Endothelial cell of umbilical vein (primary cell): Measurements from ENCODE around the gene EPHA4. TPM values are rescaled to one million over a fixed set of nuclear protein-coding genes. Genes with fewer than 3 reads are reported as not detected.

ENCODE experiments used
- BruUV-seq: library from RNA; stranded (reverse); fragments of 400-500 nt; replicated peaks from 2 replicates; lab custom pipeline; 2021; lab: Mats Ljungman, UMichigan
- CTCF ChIA-PET: fragments of 300-600, 350-600 bp; sonication (Branson Sonifier 250); formaldehyde crosslinking; loops from one replicate; lab custom pipeline; 2021; ENCODE audit warnings: antibody characterized with exemption, inconsistent platforms; lab: Charles Lee
- POLR2A ChIA-PET: fragments of 300-600, 350-600 bp; sonication (Branson Sonifier 250); formaldehyde crosslinking; loops from one replicate; lab custom pipeline; 2021; ENCODE audit warnings: antibody characterized with exemption, inconsistent platforms; lab: Charles Lee
- DNase-seq: peaks from one replicate; pipeline ENCODE4 v3.0.0-alpha.2; 2011; ENCODE audit warnings: low read depth, low spot score
- FAIRE-seq: peaks from 2 replicates; lab custom pipeline; 2011; peaks lifted over from hg19 to GRCh38; lab: Jason Lieb, UNC
- H2AFZ ChIP-seq: 2 replicates; pipeline ENCODE4 v1.6.0; 2012; ENCODE audit warnings: low read depth, low read length, control low read depth, inconsistent platforms
- H3K27ac ChIP-seq: 2 replicates; pipeline ENCODE4 v1.5.1; 2011; ENCODE audit warnings: low read depth, mild to moderate bottlenecking, control low read depth, low read length, moderate library complexity; ENCODE audit not compliant: insufficient read depth
- H3K27me3 ChIP-seq, 2 experiments: 2 replicates each; pipeline versions ENCODE4 v1.6.0 to v1.6.1; 2011; ENCODE audit warnings: low read length in 2 of 2, mixed read lengths in 1 of 2; ENCODE audit not compliant: control insufficient read depth in 2 of 2, insufficient read depth in 2 of 2
- H3K36me3 ChIP-seq, 2 experiments: 2 replicates in 1 of 2; 3 replicates in 1 of 2; pipeline ENCODE4 v1.5.1; 2011; ENCODE audit warnings: low read length in 2 of 2, mild to moderate bottlenecking in 1 of 2, moderate library complexity in 1 of 2; ENCODE audit not compliant: control insufficient read depth in 2 of 2, insufficient read depth in 2 of 2; ENCODE audit errors: extremely low read depth in 1 of 2
- H3K4me1 ChIP-seq: 3 replicates; pipeline ENCODE4 v1.5.1; 2011; ENCODE audit warnings: mild to moderate bottlenecking, low read length; ENCODE audit not compliant: control insufficient read depth, insufficient read depth; ENCODE audit errors: extremely low read depth
- H3K4me2 ChIP-seq: 2 replicates; pipeline ENCODE4 v1.6.1; 2011; ENCODE audit warnings: low read length, control low read depth, mixed read lengths; ENCODE audit not compliant: insufficient read depth
- H3K4me3 ChIP-seq, 3 experiments: fragments of 200-600 bp in 1 of 3; sonication (generic), shearing (Covaris generic) in 1 of 3; replicated peaks in 1 of 3; 2 replicates each; pipeline ENCODE4 v1.5.1; 2011 to 2016; ENCODE audit warnings: control low read depth in 3 of 3, low read length in 3 of 3, mild to moderate bottlenecking in 2 of 3, inconsistent platforms in 1 of 3, low read depth in 1 of 3, moderate library complexity in 1 of 3; ENCODE audit not compliant: insufficient read depth in 1 of 3
- H3K79me2 ChIP-seq: 2 replicates; pipeline ENCODE4 v1.6.0; 2012; ENCODE audit warnings: low read length, inconsistent platforms; ENCODE audit not compliant: control insufficient read depth, insufficient read depth
- H3K9ac ChIP-seq: replicated peaks from 2 replicates; pipeline ENCODE3; 2011; ENCODE audit warnings: low read length, control low read depth; ENCODE audit not compliant: insufficient read depth; ENCODE audit errors: extremely low read depth
- H3K9me1 ChIP-seq: replicated peaks from 3 replicates; pipeline ENCODE4 v1.6.0; 2011; ENCODE audit warnings: mild to moderate bottlenecking, low read length; ENCODE audit not compliant: control insufficient read depth, insufficient read depth; ENCODE audit errors: extremely low read depth
- H3K9me3 ChIP-seq: replicated peaks from 2 replicates; pipeline ENCODE4 v1.5.1; 2012; ENCODE audit warnings: low read length, inconsistent platforms; ENCODE audit not compliant: control insufficient read depth, insufficient read depth
- H4K20me1 ChIP-seq: replicated peaks from 2 replicates; pipeline ENCODE3; 2011; ENCODE audit warnings: mild to moderate bottlenecking, low read length; ENCODE audit not compliant: control insufficient read depth, insufficient read depth; ENCODE audit errors: extremely low read depth
- CTCF ChIP-seq, 2 donors: IDR thresholded peaks; 1 replicate in 1 of 2; 2 replicates in 1 of 2; pipeline ENCODE4 v1.5.1; 2011; ENCODE audit warnings: low read length in 2 of 2, mild to moderate bottlenecking in 2 of 2, moderate library complexity in 2 of 2, control low read depth in 1 of 2, inconsistent platforms in 1 of 2, low read depth in 1 of 2; ENCODE audit not compliant: insufficient read depth in 1 of 2; ENCODE audit errors: extremely low read depth in 1 of 2
- EZH2 ChIP-seq: IDR thresholded peaks from 2 replicates; pipeline ENCODE4 v1.6.1; 2012; ENCODE audit warnings: borderline replicate concordance, low read depth, mild to moderate bottlenecking, moderate library complexity, low read length, inconsistent platforms; ENCODE audit not compliant: severe bottlenecking
- FOS ChIP-seq: IDR thresholded peaks from 2 replicates; pipeline ENCODE4 v1.6.1; 2011; ENCODE audit warnings: mild to moderate bottlenecking, low read length, moderate library complexity, borderline replicate concordance; ENCODE audit not compliant: insufficient read depth
- GATA2 ChIP-seq: IDR thresholded peaks from 2 replicates; pipeline ENCODE4 v1.7.0; 2011; ENCODE audit warnings: low read depth, mild to moderate bottlenecking, moderate library complexity, mixed read lengths, low read length; ENCODE audit not compliant: insufficient read length, insufficient read depth
- JUN ChIP-seq: IDR thresholded peaks from 2 replicates; pipeline ENCODE4 v1.6.1; 2011; ENCODE audit warnings: borderline replicate concordance, low read depth; ENCODE audit not compliant: insufficient read length, insufficient read depth
- MAX ChIP-seq: IDR thresholded peaks from 2 replicates; pipeline ENCODE4 v1.6.1; 2011; ENCODE audit not compliant: insufficient read depth, insufficient read length
- MYC ChIP-seq: IDR thresholded peaks from one replicate; pipeline ENCODE4 v1.6.1; 2011; ENCODE audit warnings: mild to moderate bottlenecking, low read depth, low read length
- POLR2A ChIP-seq: IDR thresholded peaks from 2 replicates; pipeline ENCODE4 v1.6.1; 2012; ENCODE audit warnings: low read depth, mild to moderate bottlenecking, control low read depth, low read length
- POLR2AphosphoS5 ChIP-seq: IDR thresholded peaks from 2 replicates; pipeline ENCODE4 v1.6.1; 2012; ENCODE audit warnings: low read depth, mild to moderate bottlenecking, control low read depth, low read length, moderate library complexity; ENCODE audit not compliant: insufficient read depth
- dilution Hi-C: fragments of 300-500 bp; cut with MboI; formaldehyde crosslinking; loops from one replicate; pipeline ENCODE4 v1.15.0; 2019; ENCODE audit warnings: low sequenced_read_pairs; ENCODE audit not compliant: extremely low pct_ligation_motif_present
- intact Hi-C: fragments of 100-400 bp; cut with micrococcal nuclease; formaldehyde crosslinking; loops from one replicate; pipeline ENCODE4 v1.10.0; 2022
- polyA plus RNA-seq, 4 experiments: library from polyadenylated mRNA; depleted of rRNA in 3 of 4; stranded (reverse) in 3 of 4; unstranded in 1 of 4; fragments of >200 nt; gene quantifications; 2 replicates each; pipeline versions ENCODE4 v1.2.1 to v1.2.3, GENCODE V29; 2011 to 2012; ENCODE audit warnings: missing spikeins in 1 of 4
- total RNA-seq: library from RNA; stranded (reverse); gene quantifications from 2 replicates; pipeline ENCODE4 v1.2.3, GENCODE V29; 2021

EPHA4 gene
- total and polyA plus RNA-seq, 2 donors (not counting 3 experiments of a cell fraction or from before 2014, with no cell fraction given), result 11.9 to 19.8 TPM

GRCh38 chr2:221546505-221547225 lies 25.4 kb downstream of the EPHA4 start:
- dilution Hi-C loops, result no loop called here
- Histone ChIP-seq H3K4me1 (no peaks in the 10 kb centered on the region), H3K36me3 (no peaks in the 10 kb centered on the region), H3K9ac (no peak overlapping the region), H3K27ac (no peak overlapping the region), H4K20me1 (no peaks in the 10 kb centered on the region), H3K79me2 (no peaks in the 10 kb centered on the region), H3K4me3 (no peak overlapping the region), H2AFZ (no peak overlapping the region), H3K9me1 (no peaks in the 10 kb centered on the region), H3K4me2 (no peak overlapping the region), H3K27me3 (no peaks in the 10 kb centered on the region), H3K9me3 (no peaks in the 10 kb centered on the region)
- TF ChIP-seq MYC, result no peak
- no peak for TF ChIP-seq MAX
- TF ChIP-seq EZH2, result no peak
- TF ChIP-seq POLR2AphosphoS5, result no peak
- TF ChIP-seq JUN, result no peak
- no peak for TF ChIP-seq POLR2A
- TF ChIP-seq CTCF (IDR thresholded peaks at IDR 0.05; ENCODE audit: extremely low read depth in 1 of 2, insufficient read depth in 1 of 2, low read depth in 1 of 2, low read length in 2 of 2), result no peak
- TF ChIP-seq GATA2, result no peak
- no peak for TF ChIP-seq FOS
- no peak for DNase-seq
- POLR2A ChIA-PET, result no interaction called here
- FAIRE-seq, result no peak
- no TSS peak for BruUV-seq
- CTCF ChIA-PET, result interaction anchor here (1.0 kb wide), 1 partner anchor 12 kb away, joined by 3 read pairs; no protein-coding TSS in a partner anchor
- intact Hi-C loops, result no loop called here
